Ammon's horn (tissue), 1 donor: ENCODE data around the gene MRPL45.
A peak's percentile ranks its signal among the peaks of the same experiment; 100 is the strongest.
"Not testable (repeated sequence)": the region's sequence is repeated elsewhere in the genome, so short reads cannot be mapped to it uniquely, and the experiment has no call there.

ENCODE experiments used
- DNase-seq: peaks from one replicate; pipeline ENCODE4 v3.0.0-alpha.2; 2016; ENCODE audit warnings: low spot score

The MRPL45 gene

DNA sequence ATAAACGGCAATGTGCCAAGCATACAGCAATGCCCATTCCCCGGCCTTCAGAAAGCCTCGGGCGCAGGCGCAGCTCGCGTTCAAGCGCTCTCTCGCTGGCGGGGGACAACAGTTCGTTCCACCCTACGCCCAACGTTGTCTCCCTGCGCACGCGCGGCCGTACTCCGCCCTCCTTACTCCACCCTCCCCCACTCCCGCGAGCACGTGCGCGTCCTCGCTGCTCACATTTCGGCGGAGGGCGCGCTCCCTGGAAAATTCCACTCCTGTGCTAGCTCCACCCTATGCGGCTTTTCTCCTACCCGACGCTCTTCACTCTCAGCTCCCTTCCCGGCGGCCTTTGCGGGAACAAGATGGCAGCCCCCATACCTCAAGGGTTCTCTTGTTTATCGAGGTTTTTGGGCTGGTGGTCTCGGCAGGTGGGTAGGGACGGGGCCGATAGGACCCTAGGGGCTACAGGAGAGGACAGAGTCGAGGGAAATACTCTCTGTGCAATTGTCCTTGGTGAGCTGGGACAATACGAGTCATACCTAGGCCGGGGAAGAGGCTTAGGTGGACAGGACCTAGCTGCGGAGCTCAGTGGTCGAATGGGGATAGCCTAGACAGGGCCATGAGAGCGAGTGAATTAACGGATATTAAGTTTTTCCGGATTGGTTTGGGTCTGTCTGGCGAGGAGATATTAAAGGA lies at the start of gene MRPL45:
Gene MRPL45, plus strand, starts transcription at position 335 of the 684 bp plus-strand sequence. Its CDS starts 16 bp downstream, at position 351.
- peak; percentile 98 for DNase-seq

- not testable (repeated sequence) for DNase-seq
Observed at GRCh38 chr17:38253191-38253590, 43.8 kb upstream of the MRPL45 start.

GRCh38 chr17:38254357-38254756 lies 42.6 kb upstream of the MRPL45 start:
- DNase-seq: not testable (repeated sequence)

- DNase-seq: peak; percentile 87
Observed at GRCh38 chr17:38257013-38257621, 39.9 kb upstream of the MRPL45 start.

DNA sequence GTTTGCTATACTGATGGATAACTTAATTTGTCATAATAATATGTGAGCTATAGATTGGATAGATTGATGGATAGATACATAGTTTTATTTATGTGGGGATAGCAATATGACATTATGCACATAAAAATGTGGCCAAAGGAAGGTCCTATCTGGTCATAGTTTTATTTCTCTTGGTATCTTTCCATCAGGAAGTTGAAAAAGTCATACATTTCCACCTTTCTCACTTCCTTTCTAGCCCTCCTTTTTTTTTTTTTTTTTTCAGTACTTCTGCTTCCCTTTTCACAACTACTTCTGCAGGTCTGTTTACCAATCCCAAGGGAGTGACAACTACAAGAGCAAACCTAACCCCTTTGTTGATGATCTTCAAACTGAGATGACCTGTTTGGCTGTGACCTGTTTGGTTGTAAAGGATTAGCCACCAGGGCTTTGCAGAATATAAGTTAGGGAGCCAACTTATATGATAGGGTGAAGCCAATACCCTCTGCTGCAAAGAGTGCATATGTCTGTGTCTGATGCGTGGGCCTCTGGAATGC lies 30.9 kb upstream of the MRPL45 start:
- DNase-seq: not testable (repeated sequence)

- DNase-seq: not testable (repeated sequence)
Observed at GRCh38 chr17:38266571-38266970, 30.4 kb upstream of the MRPL45 start.

DNA sequence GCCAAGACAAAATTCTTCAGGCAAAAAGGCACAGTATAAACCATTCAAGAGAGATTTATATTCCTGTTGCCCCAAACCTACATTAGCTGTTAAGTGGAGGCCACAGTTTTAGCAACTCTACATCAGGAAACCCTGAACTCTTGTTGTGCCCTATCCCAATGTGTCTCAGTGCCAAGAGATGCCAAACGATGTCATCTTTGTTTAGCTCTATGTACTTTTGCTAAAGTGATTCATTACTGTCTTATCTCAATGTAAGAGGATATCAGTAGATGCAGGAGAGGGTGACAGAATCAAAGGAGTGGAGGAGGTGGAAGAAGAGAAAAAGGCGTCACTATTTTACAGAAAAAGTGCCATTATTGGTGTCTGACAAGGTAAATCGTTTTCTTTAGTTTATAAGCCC lies 28.8 kb upstream of the MRPL45 start:
- not testable (repeated sequence) for DNase-seq

DNA sequence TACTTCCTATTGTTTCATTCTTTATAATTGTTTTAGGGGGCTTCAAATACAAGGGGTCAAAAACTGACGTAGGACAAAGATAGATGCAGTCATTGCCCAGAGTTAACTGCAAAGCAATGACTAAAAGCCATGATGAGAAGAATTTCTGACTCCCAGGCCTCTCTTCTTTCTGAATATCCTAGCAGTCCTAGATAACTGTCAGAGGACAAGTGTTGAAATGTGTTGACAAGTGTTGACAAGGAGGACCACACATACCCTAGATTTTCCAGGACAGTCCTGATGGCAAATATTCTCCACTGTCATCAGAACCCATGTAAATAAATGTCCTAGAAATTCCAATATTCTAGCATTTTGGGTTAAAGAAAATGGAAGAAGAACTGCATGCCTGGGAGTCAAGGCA lies 27.9 kb upstream of the MRPL45 start:
- DNase-seq: not testable (repeated sequence)

GRCh38 chr17:38269552-38269951 lies 27.4 kb upstream of the MRPL45 start:
- DNase-seq: not testable (repeated sequence)

DNA sequence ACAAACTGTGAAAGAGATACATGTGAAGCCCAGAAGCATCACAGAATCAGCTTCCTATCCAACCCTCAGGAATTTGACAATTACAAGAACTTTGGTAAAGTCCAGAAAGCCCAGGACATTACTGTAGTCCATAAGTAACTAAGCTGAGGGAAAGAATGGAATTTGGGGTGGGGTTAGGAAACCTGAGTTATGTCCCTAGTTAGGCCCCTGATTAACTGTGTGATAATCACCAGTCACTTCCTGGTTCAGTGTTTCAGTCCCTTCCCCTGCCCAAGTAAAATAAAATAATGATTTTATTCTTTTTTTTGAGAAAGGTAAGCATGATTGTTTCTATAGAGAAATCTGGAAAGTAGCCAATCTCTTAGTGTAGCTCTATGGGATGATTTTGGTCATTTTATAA lies 11.0 kb upstream of the MRPL45 start:
- DNase-seq: not testable (repeated sequence)

DNA sequence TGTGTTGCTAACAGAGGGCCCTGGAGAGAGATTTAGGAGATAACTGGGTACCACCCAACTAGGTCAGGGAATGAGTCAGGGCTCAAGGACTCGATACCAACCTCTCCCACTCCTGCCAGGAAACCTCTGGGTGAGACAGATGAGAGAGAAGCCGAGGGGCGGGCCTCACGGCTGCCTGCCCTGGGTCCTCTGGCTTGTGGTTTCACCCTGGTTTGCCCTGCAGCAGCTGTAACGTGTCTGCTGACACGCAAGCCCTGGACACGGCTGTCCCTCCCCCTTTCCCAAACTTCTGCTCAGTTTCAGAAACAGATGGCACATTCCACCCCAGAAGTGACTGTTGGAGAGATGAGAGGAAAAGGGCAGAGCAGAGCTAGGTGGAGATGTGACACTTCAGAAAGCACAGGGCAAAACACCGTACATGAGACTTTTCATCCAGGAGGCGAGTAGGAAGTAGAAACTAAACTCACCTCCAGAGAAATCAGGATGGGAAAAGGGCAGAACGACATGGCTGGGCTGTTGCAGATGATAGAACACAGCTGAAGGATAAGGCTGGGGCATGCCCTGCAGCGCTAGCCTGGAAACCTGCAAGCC lies 10.4 kb upstream of the MRPL45 start:
- not testable (repeated sequence) for DNase-seq

DNA sequence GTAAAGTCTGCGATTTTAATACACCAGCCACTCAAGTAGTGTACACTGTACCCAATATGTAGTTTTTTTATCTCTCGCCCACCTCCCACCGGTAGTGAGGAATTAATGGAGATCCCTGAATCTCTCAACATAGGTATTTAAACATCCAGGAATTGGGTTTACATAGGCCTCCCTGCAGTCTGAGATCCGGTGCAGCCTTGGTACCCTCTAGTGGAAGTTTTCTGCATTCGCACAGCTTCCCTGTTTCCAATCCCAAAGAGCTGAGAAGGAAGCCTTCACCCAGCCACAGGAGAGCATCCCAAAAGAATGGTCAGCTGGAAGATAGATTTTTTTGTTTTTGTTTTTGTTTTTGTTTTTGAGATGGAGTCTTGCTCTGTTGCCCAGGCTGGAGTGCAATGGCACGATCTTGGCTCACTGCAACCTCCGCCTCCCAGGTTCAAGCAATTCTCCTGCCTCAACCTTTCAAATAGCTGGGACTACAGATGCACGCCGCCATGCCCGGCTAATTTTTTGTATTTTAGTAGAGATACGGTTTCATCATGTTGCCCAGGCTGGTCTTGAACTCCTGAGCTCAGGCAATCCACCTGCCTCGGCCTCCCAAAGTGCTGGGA lies 8.6 kb upstream of the MRPL45 start:
- peak; percentile 12 for DNase-seq

DNA sequence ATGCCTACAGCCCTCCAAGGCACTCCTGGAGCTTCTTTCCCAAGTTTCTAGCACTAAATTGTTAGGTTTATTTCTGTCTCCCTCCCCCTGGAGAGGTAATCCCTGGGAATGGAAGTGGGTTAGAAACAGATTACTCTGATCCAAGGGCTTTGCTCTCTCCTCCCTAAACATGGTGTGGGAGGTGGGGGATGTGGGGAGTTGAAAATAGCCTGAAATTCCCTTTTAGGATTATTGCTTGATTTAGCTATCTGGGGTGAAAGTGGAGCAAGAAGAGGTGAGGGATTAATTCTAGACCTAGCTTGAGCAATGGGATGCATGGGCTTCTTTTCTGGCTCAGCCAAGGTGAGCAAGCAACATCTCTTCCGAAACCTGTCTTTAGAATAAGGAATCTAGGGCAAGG lies 7.2 kb upstream of the MRPL45 start:
- DNase-seq: not testable (repeated sequence)

- DNase-seq: not testable (repeated sequence)
Observed at GRCh38 chr17:38295602-38296365, 1.2 kb upstream of the MRPL45 start.

- no peak for DNase-seq
Observed at GRCh38 chr17:38315497-38315896, 18.5 kb downstream of the MRPL45 start.

DNA sequence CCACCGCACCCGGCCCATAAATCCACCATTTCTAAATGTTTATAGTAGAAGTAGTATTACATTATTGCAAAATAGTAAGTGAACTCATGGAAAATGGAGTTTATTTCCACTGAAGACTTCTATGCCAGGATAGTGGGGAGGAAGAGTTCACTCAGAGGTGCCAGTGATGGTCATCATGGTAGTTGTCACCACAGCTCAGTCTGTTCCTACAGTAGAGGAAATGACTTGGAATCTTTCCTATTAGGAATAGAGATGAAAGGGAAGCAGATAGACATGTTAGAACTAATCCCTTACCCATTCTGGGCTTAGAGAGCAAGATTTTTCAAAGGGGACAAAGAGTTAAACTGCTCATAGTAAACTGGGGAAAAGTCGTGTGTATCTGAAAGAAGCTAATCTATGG lies 20.1 kb downstream of the MRPL45 start:
- no peak for DNase-seq

DNA sequence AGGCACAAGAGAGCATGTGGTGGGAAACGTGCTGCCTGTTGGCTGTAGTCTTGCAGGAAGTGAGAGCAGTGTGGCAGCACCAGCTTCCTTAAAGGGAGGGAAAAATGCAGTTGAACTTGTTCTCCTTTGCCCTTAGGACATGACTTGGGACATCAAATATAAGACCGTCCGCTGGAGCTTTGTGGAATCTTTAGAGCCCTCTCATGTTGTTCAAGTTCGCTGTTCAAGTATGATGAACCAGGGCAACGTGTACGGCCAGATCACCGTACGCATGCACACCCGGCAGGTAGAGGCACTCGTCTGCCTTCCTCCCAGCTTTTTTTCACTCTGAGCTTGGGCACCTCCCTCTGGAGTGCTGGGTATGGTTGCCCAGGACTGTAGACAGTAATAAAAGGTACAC lies 23.5 kb downstream of the MRPL45 start:
- peak; percentile 5 for DNase-seq

DNA sequence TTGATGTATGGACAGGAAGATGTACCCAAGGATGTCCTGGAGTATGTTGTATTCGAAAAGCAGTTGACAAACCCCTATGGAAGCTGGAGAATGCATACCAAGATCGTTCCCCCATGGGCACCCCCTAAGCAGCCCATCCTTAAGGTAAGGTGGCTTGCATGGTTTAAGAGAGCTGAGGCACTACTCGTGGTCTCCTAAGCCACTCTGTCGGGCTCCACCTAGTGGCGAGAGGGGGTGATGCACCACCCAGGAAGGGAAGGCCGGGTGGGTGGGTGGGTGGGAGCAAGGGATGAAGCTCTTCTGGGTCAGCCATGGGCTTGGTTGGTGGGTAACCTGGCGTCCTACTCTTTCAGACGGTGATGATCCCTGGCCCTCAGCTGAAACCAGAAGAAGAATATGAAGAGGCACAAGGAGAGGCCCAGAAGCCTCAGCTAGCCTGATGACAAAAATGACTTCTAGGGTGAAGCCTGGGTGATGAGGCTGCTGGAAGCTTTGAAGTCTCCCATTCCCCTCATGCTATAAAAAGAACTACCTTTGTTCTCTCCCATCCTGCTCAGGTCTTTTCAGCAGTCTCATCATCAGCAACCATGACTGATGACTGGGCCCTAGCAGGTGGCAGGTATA lies 25.3 kb downstream of the MRPL45 start:
- DNase-seq: peak; percentile 61

DNA sequence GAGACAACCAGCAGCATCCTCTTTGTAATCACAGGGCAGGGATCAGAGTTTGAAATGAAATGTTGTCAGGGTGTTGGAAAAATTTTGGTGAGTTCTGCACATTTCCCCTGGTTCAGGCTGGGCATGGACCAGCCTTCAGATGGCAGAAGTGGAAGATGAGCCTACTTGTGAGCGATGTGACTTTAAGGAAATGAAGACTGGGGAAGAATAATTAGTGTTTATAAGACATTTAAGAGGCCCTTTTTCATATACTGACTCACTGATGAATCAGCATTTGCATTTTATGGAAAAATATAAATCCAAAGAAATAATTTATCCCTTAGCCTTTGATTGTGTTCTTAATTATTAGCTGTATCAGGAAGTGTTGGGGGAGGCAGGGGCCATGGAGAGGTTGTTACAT lies 25.9 kb downstream of the MRPL45 start:
- DNase-seq: no peak

- peak; percentile 2 for DNase-seq
Observed at GRCh38 chr17:38324141-38324697, 27.3 kb downstream of the MRPL45 start.

DNA sequence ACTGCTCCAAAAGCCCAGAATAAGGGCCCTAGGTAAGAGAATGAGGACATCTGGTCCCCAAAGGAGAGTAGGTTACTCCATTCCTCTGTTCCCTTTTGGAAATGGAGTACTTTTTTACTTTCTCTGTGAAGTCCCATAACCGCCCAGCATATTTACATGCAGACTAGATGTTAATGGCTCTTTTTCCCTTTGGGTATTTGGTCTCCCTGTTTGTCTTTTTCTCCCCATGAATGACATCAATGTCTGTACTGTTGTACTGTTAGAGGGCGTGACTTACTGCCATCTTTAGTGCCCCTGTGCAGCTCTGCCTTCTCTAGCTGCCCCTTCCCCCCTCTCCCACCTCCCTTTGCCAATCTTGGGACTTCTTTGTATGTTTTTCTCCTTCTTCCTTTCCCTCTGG lies 27.8 kb downstream of the MRPL45 start:
- no peak for DNase-seq
